Measurements from ENCODE around the gene SGSM2. TPM values are rescaled to one million over a fixed set of nuclear protein-coding genes. Genes with fewer than 3 reads are reported as not detected.
A peak's percentile ranks its signal among the peaks of the same experiment; 100 is the strongest.

Gene SGSM2
- total RNA-seq, 2 experiments from 2014 or later, result 31.8 to 37.7 TPM

DNA sequence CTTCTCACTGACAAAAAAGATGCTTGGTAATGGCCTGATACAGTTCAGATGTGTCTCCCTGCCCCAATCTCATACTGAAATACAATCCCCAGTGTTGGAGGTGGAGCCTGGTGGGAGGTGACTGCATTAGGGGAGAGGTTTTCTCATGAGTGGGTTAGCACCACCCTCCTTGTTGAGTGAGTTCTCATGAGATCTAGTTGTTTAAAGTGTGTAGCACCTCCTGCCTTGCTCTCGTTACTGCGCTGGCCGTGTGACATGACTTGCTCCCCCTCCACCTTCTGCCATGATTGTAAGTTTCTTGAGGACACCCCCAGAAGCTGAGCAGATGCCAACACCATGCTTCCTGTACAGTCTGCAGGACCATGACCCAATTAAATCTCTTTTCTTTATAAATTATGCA is 6.0 kb upstream of the SGSM2 start:
- Mint-ChIP-seq H3K36me3 (ENCODE audit: low read depth) (peaks cover 22% of the 10 kb centered on the region), H3K27me3 (no peaks in the 10 kb centered on the region), H3K9me3 (no peaks in the 10 kb centered on the region), H3K4me3 (no peak overlapping the region), H3K27ac (no peak overlapping the region), H3K4me1 (ENCODE audit: low read depth) (peaks cover 13% of the 10 kb centered on the region)
- TF ChIP-seq, protein P1, sequence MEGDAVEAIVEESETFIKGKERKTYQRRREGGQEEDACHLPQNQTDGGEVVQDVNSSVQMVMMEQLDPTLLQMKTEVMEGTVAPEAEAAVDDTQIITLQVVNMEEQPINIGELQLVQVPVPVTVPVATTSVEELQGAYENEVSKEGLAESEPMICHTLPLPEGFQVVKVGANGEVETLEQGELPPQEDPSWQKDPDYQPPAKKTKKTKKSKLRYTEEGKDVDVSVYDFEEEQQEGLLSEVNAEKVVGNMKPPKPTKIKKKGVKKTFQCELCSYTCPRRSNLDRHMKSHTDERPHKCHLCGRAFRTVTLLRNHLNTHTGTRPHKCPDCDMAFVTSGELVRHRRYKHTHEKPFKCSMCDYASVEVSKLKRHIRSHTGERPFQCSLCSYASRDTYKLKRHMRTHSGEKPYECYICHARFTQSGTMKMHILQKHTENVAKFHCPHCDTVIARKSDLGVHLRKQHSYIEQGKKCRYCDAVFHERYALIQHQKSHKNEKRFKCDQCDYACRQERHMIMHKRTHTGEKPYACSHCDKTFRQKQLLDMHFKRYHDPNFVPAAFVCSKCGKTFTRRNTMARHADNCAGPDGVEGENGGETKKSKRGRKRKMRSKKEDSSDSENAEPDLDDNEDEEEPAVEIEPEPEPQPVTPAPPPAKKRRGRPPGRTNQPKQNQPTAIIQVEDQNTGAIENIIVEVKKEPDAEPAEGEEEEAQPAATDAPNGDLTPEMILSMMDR (IDR thresholded peaks at IDR 0.05), result no peak
- ChIA-PET POLR2A (interaction anchor here (0.6 to 10.5 kb wide), 6 partner anchors 10 to 61 kb away, joined by 3 to 114 read pairs (median 4); no protein-coding TSS in a partner anchor), CTCF (interaction anchor here (0.9 to 1.4 kb wide), 4 partner anchors 9 to 273 kb away, joined by 3 to 4 read pairs (median 3); no protein-coding TSS in a partner anchor)
- intact Hi-C loops (cut with micrococcal nuclease), result no loop called here
- DNase-seq, result no peak
- ATAC-seq, result no peak

DNA sequence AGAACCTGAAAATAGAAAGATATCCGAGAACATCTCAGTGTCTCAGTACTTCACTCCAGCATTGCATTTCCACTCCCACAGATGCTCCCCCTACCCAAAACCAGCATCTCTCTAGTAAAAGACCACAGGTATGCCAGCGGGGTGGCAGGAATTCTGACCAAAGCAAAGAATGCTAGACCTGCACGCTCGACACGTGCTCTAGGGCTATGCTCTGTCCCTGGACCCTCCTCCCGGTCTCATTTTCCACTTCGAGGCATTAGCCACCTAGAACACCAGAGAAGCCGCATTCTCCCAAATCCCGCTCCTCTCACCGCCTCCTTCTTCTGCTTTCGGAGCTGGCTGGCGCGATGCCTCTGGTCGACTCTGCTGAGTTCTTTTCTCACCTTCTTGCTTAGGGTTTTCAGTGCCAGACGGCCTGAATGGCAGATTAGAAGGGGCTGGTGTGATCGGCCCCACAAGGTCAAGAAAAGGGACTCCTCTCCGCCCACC is 1.5 kb upstream of the SGSM2 start:
- no peak overlapping the region for H3K4me3 Mint-ChIP-seq
- intact Hi-C loops (cut with micrococcal nuclease), result loop anchor here (5.0 kb wide), 1 partner anchor 83 kb away; no protein-coding TSS in a partner anchor
- ATAC-seq, result no peak
- TF ChIP-seq, protein P1 (IDR thresholded peaks at IDR 0.05), result no peak
- peaks cover 4% of the 10 kb centered on the region for H3K36me3 Mint-ChIP-seq (ENCODE audit: low read depth)
- no peak for DNase-seq
- CTCF ChIA-PET, result interaction anchor here (0.7 to 3.3 kb wide), 7 partner anchors 18 to 281 kb away, joined by 3 to 20 read pairs (median 4); partner anchors contain the start of genes HIC1, SMG6 and SRR
- peaks cover 9% of the 10 kb centered on the region for H3K4me1 Mint-ChIP-seq (ENCODE audit: low read depth)
- H3K27me3 Mint-ChIP-seq, result no peaks in the 10 kb centered on the region
- POLR2A ChIA-PET, result interaction anchor here (0.7 to 10.5 kb wide), 21 partner anchors 8 to 847 kb away, joined by 3 to 114 read pairs (median 4); partner anchors contain the start of genes SMG6 and SRR
- no peaks in the 10 kb centered on the region for H3K9me3 Mint-ChIP-seq
- peak overlapping the region; percentile 96 for H3K27ac Mint-ChIP-seq

DNA sequence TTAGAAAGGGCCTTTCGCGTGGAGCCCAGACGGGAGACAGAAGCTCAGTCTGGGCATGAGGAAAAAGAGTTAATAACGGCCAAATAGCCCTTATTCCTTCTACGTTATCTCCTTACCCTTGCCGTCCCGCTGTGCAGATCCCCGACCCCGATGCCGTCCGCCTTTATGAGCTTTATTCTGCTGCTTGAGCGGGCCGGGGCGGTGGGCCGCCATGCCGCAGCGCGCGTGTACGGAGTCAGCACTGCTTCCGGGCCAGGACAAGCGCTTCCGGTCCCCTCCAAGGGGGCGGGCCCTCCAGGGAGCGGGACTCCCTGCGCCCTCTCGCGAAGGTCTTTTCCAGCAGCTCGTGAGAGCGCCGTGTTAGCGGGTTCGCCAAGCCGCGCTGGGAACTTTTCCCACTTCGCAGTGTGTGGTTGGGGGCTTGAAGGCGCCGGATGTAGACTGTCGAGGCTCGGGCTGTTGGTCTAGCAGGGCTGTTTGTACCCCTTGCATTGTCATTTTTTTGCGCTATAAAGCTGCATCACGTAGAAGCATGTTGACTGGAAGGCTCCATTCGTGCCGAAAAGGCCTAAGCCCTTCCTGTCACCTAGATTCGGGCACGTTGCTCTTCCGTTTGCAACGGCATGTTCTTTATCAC is 968 bp upstream of the SGSM2 start, which contains the start of gene TSR1:
TSR1 (minus strand) TSS at position 243 of the 637 bp plus-strand sequence; CDS start at position 213, 30 bp downstream.
- H3K9me3 Mint-ChIP-seq, result no peaks in the 10 kb centered on the region
- H3K27me3 Mint-ChIP-seq, result no peaks in the 10 kb centered on the region
- no peak within 1 kb of the TSS for H3K4me3 Mint-ChIP-seq
- peaks cover 9% of the 10 kb centered on the region for H3K4me1 Mint-ChIP-seq (ENCODE audit: low read depth)
- ChIA-PET POLR2A (interaction anchor here (0.7 to 10.5 kb wide), 21 partner anchors 9 to 848 kb away, joined by 3 to 114 read pairs (median 4); partner anchors contain the start of genes SMG6 and SRR), CTCF (interaction anchor here (0.7 to 3.3 kb wide), 8 partner anchors 17 to 282 kb away, joined by 3 to 20 read pairs (median 4); partner anchors contain the start of genes HIC1, SMG6 and SRR)
- intact Hi-C loops (cut with micrococcal nuclease), result loop anchor here (5.0 kb wide), 1 partner anchor 84 kb away; no protein-coding TSS in a partner anchor
- DNase-seq (peak; percentile 92), ATAC-seq (peak; percentile 88)
- TF ChIP-seq, protein P1 (IDR thresholded peaks at IDR 0.05), result no peak
- H3K27ac Mint-ChIP-seq, result peak within 1 kb of the TSS; percentile 96
- peaks cover 4% of the 10 kb centered on the region for H3K36me3 Mint-ChIP-seq (ENCODE audit: low read depth)

DNA sequence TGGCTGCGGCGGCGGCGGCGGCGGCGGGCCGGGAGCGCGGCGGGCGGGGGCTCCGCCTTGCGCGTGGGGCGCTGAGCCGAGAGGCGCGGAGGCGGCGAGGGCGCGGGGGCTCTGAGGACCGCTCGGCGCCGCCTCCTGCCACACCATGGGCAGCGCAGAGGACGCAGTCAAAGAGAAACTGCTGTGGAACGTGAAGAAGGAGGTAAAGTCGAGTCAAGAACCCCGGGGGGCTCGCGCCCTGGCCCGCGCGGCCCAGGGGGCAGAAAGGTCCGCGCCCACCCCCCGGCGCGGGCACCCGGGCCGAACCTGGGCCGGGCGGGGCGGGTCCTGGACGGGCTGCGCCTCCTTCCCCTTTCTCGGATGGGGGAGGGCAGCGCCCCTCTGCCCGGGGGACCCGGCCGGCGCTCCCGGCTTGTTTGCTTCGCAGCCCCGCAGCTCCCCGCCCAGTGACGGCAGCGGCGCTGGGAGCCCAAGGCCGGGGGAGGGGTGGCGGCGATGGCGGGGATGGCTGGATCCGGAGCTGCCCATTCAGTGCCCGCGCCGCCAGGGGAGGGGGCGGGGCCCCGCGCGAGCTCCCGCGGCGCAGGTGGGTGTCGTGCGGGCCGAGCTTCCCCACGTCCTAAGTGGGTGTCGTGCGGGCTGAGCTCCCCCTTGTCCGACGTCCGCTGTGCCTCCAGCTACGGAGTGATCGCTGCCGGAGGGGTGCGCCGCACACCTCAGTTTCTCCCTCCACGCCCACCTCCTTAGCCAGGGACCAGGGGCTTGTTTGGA is 428 bp downstream of the SGSM2 start:
- DNase-seq, result peak; percentile 60
- Mint-ChIP-seq H3K4me1 (ENCODE audit: low read depth) (peaks cover 17% of the 10 kb centered on the region), H3K27ac (peak overlapping the region; percentile 68), H3K9me3 (no peaks in the 10 kb centered on the region), H3K4me3 (peak overlapping the region; percentile 75), H3K36me3 (ENCODE audit: low read depth) (peaks cover 7% of the 10 kb centered on the region), H3K27me3 (no peaks in the 10 kb centered on the region)
- ChIA-PET CTCF (interaction anchor here (0.8 to 2.0 kb wide), 8 partner anchors 10 to 280 kb away, joined by 3 to 10 read pairs (median 5); partner anchors contain the start of genes SMG6 and SRR), POLR2A (interaction anchor here (0.9 to 10.5 kb wide), 10 partner anchors 8 to 371 kb away, joined by 3 to 114 read pairs (median 4); partner anchors contain the start of gene SMG6)
- ATAC-seq, result peak; percentile 30
- TF ChIP-seq, protein P1 (IDR thresholded peaks at IDR 0.05), result no peak
- intact Hi-C loops (cut with micrococcal nuclease), result loop anchor here (5.0 kb wide), 1 partner anchor 85 kb away; no protein-coding TSS in a partner anchor
